Myocyte (in vitro differentiated cells): ENCODE measurements around the gene CNTN2. TPM values are rescaled to one million over a fixed set of nuclear protein-coding genes. Genes with fewer than 3 reads are reported as not detected.
A peak's percentile ranks its signal among the peaks of the same experiment; 100 is the strongest.

Experiments
- DNase-seq: peaks from one replicate; pipeline ENCODE4 v3.0.0-alpha.2; 2012; ENCODE audit warnings: low read depth
- total RNA-seq: library from RNA; depleted of rRNA; stranded (reverse); fragments of >200 nt; gene quantifications from 2 replicates; pipeline ENCODE4 v1.2.3, GENCODE V29; 2014

The CNTN2 gene
- total RNA-seq, 1 donor from 2014 or later: not detected

GRCh38 chr1:205072881-205073280 lies 29.9 kb downstream of the CNTN2 start:
- no peak for DNase-seq

- DNase-seq: no peak
These were observed 30.5 kb downstream of the CNTN2 start for GRCh38 chr1:205073511-205073910.

- no peak for DNase-seq
These were observed 31.1 kb downstream of the CNTN2 start for GRCh38 chr1:205074084-205074483.

- DNase-seq: no peak
These were observed 31.5 kb downstream of the CNTN2 start for GRCh38 chr1:205074513-205074912.

- DNase-seq: no peak
These were observed 32.7 kb downstream of the CNTN2 start for GRCh38 chr1:205075642-205076155.

GRCh38 chr1:205076245-205076761 lies 33.3 kb downstream of the CNTN2 start:
- DNase-seq: no peak

GRCh38 chr1:205077158-205077933 lies 34.3 kb downstream of the CNTN2 start:
- peak; percentile 45 for DNase-seq

- DNase-seq: no peak
These were observed 34.9 kb downstream of the CNTN2 start for GRCh38 chr1:205077934-205078311.

GRCh38 chr1:205082431-205082830 lies 39.4 kb downstream of the CNTN2 start:
- no peak for DNase-seq

- DNase-seq: no peak
These were observed 41.3 kb downstream of the CNTN2 start, which contains the start of gene TMEM81 for GRCh38 chr1:205084360-205084759. Gene TMEM81 (minus strand): TSS chr1:205084460. CDS start chr1:205084320, 140 bp downstream.

GRCh38 chr1:205088341-205088740 lies 45.3 kb downstream of the CNTN2 start:
- no peak for DNase-seq

GRCh38 chr1:205091043-205091740 lies 48.2 kb downstream of the CNTN2 start:
- DNase-seq: no peak

GRCh38 chr1:205095422-205095821 lies 52.4 kb downstream of the CNTN2 start:
- no peak for DNase-seq

- DNase-seq: no peak
These were observed 55.2 kb downstream of the CNTN2 start for GRCh38 chr1:205098242-205098641.

- no peak for DNase-seq
These were observed 59.4 kb downstream of the CNTN2 start for GRCh38 chr1:205102404-205102803.

GRCh38 chr1:205107327-205107726 lies 64.3 kb downstream of the CNTN2 start:
- no peak for DNase-seq

GRCh38 chr1:205108464-205108863 lies 65.5 kb downstream of the CNTN2 start:
- no peak for DNase-seq

- DNase-seq: no peak
These were observed 66.3 kb downstream of the CNTN2 start for GRCh38 chr1:205109269-205109668.

- no peak for DNase-seq
These were observed 66.7 kb downstream of the CNTN2 start for GRCh38 chr1:205109711-205110110.

GRCh38 chr1:205111354-205111753 lies 68.3 kb downstream of the CNTN2 start:
- DNase-seq: no peak

GRCh38 chr1:205118752-205119151 lies 75.7 kb downstream of the CNTN2 start:
- no peak for DNase-seq
